Vagina (tissue), 2 donors: ENCODE results near the gene ITPR3.

Experiments
- POLR2A ChIP-seq, 2 donors: fragments of 450-650 bp; IDR thresholded peaks; one replicate each; pipeline ENCODE4 v1.6.1; 2017; ENCODE audit warnings: antibody characterized with exemption in 2 of 2, mild to moderate bottlenecking in 2 of 2, moderate library complexity in 2 of 2
- POLR2AphosphoS5 ChIP-seq, 2 donors: sonication (generic); formaldehyde crosslinking; IDR thresholded peaks; one replicate each; pipeline ENCODE4 v1.9.0; 2017; ENCODE audit warnings: antibody characterized with exemption in 2 of 2, mild to moderate bottlenecking in 2 of 2, low read depth in 1 of 2; ENCODE audit not compliant: insufficient read depth in 1 of 2
- TF ChIP-seq, protein P1 (sequence below), 3 experiments: fragments of 450-650 bp in 2 of 3; fragments of 200-600 bp in 1 of 3; sonication (generic) in 1 of 3; IDR thresholded peaks; one replicate each; pipeline ENCODE4 v1.5.1; 2017 to 2019; ENCODE audit warnings: antibody characterized with exemption in 3 of 3, mild to moderate bottlenecking in 2 of 3, moderate library complexity in 2 of 3

DNA sequence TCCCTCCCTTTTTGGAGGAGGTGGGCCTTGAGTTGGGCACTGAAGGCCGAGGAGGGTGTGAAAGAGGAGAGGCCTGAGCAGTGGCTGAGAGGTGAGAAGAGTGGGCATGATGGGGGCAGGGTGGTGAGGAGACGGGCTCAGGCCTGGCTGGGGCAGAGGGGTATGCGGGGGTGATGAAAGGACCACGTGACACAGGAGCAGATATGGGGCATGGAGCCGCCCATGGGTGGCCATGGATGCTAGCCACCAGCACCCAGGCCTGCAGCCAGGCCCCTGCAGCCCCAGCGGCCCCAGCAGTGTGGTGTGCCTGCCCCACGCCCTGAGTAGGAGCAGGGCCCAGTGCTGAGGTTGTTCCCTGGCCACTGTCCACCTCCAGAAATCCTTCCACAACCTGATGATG, 63.9 kb downstream of the ITPR3 start:
- TF ChIP-seq, protein P1, sequence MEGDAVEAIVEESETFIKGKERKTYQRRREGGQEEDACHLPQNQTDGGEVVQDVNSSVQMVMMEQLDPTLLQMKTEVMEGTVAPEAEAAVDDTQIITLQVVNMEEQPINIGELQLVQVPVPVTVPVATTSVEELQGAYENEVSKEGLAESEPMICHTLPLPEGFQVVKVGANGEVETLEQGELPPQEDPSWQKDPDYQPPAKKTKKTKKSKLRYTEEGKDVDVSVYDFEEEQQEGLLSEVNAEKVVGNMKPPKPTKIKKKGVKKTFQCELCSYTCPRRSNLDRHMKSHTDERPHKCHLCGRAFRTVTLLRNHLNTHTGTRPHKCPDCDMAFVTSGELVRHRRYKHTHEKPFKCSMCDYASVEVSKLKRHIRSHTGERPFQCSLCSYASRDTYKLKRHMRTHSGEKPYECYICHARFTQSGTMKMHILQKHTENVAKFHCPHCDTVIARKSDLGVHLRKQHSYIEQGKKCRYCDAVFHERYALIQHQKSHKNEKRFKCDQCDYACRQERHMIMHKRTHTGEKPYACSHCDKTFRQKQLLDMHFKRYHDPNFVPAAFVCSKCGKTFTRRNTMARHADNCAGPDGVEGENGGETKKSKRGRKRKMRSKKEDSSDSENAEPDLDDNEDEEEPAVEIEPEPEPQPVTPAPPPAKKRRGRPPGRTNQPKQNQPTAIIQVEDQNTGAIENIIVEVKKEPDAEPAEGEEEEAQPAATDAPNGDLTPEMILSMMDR (IDR thresholded peaks at IDR 0.05): no peak
- no peak for TF ChIP-seq POLR2AphosphoS5 (IDR thresholded peaks at IDR 0.05; ENCODE audit: insufficient read depth in 1 of 2, low read depth in 1 of 2)
- no peak for TF ChIP-seq POLR2A (IDR thresholded peaks at IDR 0.05)
